ENCODE measurements around the gene DNAH3.

The DNAH3 gene

GRCh38 chr16:21036471-21036870 is 114.2 kb downstream of the DNAH3 start:
- no peaks in the 10 kb centered on the region for H3K9me3 ChIP-seq (ENCODE audit: control insufficient read depth, insufficient read depth, low read length)
- no peaks in the 10 kb centered on the region for H3K36me3 ChIP-seq (ENCODE audit: control insufficient read depth, insufficient read depth, low read length)
- no peaks in the 10 kb centered on the region for H3K27me3 ChIP-seq (ENCODE audit: control insufficient read depth, insufficient read depth, low read length)
- no peak overlapping the region for H3K9ac ChIP-seq (ENCODE audit: low read depth, low read length)
- no peak overlapping the region for H3K4me3 ChIP-seq (ENCODE audit: low read depth, low read length)
- no peak overlapping the region for H3K27ac ChIP-seq (ENCODE audit: low read depth, low read length)
- 0 out of 2 replicates have a peak, but pooled peaks cover 7% of the 10 kb centered on the region for H3K4me1 ChIP-seq (ENCODE audit: control insufficient read depth, insufficient read depth, low read length)

DNA sequence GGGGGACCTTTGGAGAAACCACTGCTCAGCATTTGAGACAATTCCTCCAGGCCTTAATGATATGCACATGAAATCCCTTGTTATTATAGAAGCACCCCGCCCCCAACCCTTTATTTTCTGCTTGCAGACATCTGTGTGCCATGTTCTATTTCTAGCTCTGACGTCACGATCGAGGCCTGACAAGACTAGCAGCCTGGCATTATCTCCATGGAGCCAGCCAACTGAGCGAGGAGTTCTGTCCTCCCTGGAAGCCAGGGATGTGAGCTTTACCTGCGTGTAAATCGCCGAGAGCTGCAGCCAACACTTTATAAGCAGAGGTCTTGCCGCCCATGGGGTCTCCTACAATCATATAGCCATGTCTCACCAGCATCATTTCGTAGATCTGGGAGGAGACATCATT is 116.9 kb downstream of the DNAH3 start:
- Histone ChIP-seq H3K27me3 (ENCODE audit: control insufficient read depth, insufficient read depth, low read length) (no peaks in the 10 kb centered on the region), H3K4me1 (ENCODE audit: control insufficient read depth, insufficient read depth, low read length) (0 out of 2 replicates have a peak, but pooled peaks cover 7% of the 10 kb centered on the region), H3K27ac (ENCODE audit: low read depth, low read length) (no peak overlapping the region), H3K36me3 (ENCODE audit: control insufficient read depth, insufficient read depth, low read length) (no peaks in the 10 kb centered on the region), H3K9me3 (ENCODE audit: control insufficient read depth, insufficient read depth, low read length) (no peaks in the 10 kb centered on the region), H3K4me3 (ENCODE audit: low read depth, low read length) (no peak overlapping the region), H3K9ac (ENCODE audit: low read depth, low read length) (no peak overlapping the region)

DNA sequence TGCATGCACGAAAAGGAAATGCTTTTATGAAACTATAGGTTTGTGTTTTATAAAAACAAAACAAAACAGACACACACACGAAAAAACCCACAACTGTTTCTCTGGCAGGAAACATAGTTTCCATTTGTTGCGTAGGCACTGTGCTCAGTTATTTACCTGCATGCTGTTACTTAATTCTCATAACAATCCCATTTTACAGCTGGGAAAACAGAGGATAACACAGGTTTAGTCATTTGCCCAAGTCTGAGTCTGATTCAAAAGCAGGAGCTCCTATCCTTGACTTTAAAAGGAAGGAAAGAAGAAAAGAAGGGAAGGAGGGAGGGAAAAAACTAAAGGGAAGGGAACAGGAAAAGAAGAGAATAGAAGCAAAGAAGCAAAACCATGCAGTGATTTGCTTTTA is 117.4 kb downstream of the DNAH3 start:
- no peak overlapping the region for H3K4me3 ChIP-seq (ENCODE audit: low read depth, low read length)
- no peak overlapping the region for H3K27ac ChIP-seq (ENCODE audit: low read depth, low read length)

DNA sequence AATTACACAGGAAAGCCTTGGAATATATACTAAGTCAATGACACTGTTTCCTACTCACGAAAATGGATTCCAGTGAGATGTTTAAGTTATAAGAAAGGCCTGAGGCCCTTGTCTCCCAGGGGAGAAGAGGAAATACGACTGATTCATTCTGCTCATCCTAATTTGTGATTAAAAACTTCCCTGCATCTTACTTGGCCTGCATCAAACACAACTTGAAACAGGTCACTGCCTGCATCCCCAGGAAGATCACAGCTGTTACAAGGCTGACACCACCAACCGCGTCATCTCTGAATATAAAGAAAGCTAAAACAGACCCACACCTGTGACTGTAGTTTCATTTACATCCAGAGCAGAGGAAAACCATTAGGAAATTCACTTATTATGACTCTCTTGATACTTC is 121.9 kb downstream of the DNAH3 start:
- H3K4me1 ChIP-seq (ENCODE audit: control insufficient read depth, insufficient read depth, low read length): 0 out of 2 replicates have a peak, but pooled peaks cover 5% of the 10 kb centered on the region
- H3K36me3 ChIP-seq (ENCODE audit: control insufficient read depth, insufficient read depth, low read length): no peaks in the 10 kb centered on the region
- no peak overlapping the region for H3K4me3 ChIP-seq (ENCODE audit: low read depth, low read length)
- no peak overlapping the region for H3K9ac ChIP-seq (ENCODE audit: low read depth, low read length)
- H3K9me3 ChIP-seq (ENCODE audit: control insufficient read depth, insufficient read depth, low read length): no peaks in the 10 kb centered on the region
- no peak overlapping the region for H3K27ac ChIP-seq (ENCODE audit: low read depth, low read length)
- H3K27me3 ChIP-seq (ENCODE audit: control insufficient read depth, insufficient read depth, low read length): no peaks in the 10 kb centered on the region

More for the DNA sequence above, 117.4 kb downstream of the DNAH3 start:
- H3K4me1 ChIP-seq (ENCODE audit: control insufficient read depth, insufficient read depth, low read length): 0 out of 2 replicates have a peak, but pooled peaks cover 7% of the 10 kb centered on the region
- no peaks in the 10 kb centered on the region for H3K36me3 ChIP-seq (ENCODE audit: control insufficient read depth, insufficient read depth, low read length)
- no peaks in the 10 kb centered on the region for H3K27me3 ChIP-seq (ENCODE audit: control insufficient read depth, insufficient read depth, low read length)
- no peaks in the 10 kb centered on the region for H3K9me3 ChIP-seq (ENCODE audit: control insufficient read depth, insufficient read depth, low read length)
- no peak overlapping the region for H3K9ac ChIP-seq (ENCODE audit: low read depth, low read length)

DNA sequence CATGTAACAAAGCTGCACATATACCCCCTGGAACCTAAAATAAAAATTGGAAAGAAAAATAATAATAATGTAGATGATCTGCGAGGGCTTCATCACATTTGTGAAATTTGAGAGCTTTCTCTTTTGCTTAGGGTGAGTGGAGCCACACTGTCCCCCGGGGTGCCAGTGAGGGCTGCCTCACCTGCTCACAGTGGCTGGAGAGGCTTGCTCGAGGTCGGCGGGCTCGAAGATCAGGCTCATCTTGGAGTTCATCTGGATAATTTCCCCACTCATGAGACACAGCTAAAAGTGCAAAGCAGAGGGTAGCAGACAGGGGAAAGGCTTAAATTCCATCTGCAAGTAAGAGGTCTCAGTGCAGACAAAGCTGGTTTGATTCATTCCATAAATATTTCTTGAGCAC is 123.8 kb downstream of the DNAH3 start:
- Histone ChIP-seq H3K27me3 (ENCODE audit: control insufficient read depth, insufficient read depth, low read length) (no peaks in the 10 kb centered on the region), H3K36me3 (ENCODE audit: control insufficient read depth, insufficient read depth, low read length) (no peaks in the 10 kb centered on the region), H3K27ac (ENCODE audit: low read depth, low read length) (no peak overlapping the region), H3K9me3 (ENCODE audit: control insufficient read depth, insufficient read depth, low read length) (no peaks in the 10 kb centered on the region), H3K9ac (ENCODE audit: low read depth, low read length) (no peak overlapping the region), H3K4me1 (ENCODE audit: control insufficient read depth, insufficient read depth, low read length) (no peaks in the 10 kb centered on the region), H3K4me3 (ENCODE audit: low read depth, low read length) (no peak overlapping the region)

GRCh38 chr16:21023509-21024202 is 127.0 kb downstream of the DNAH3 start:
- Histone ChIP-seq H3K9ac (ENCODE audit: low read depth, low read length) (no peak overlapping the region), H3K4me1 (ENCODE audit: control insufficient read depth, insufficient read depth, low read length) (no peaks in the 10 kb centered on the region), H3K27me3 (ENCODE audit: control insufficient read depth, insufficient read depth, low read length) (no peaks in the 10 kb centered on the region), H3K27ac (ENCODE audit: low read depth, low read length) (no peak overlapping the region), H3K36me3 (ENCODE audit: control insufficient read depth, insufficient read depth, low read length) (no peaks in the 10 kb centered on the region), H3K4me3 (ENCODE audit: low read depth, low read length) (no peak overlapping the region), H3K9me3 (ENCODE audit: control insufficient read depth, insufficient read depth, low read length) (no peaks in the 10 kb centered on the region)

DNA sequence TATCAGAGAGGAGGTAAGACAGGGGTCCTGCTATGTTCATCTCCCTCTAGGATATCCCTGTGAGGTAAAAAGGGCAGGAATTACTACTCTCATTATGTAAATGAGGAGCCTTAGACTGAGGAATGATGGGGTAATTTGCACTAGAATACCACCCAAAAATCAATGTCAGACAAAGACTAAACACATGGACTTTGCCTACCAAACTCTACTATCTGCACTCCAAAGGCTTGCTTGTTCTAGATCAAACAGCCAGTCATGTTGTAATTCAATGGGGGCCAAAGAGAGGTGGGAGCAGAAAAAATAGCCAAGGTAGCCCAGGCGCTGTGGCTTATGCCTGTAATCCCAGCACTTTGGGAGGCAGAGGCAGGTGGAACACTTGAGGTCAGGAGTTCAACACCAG is 129.3 kb downstream of the DNAH3 start:
- no peaks in the 10 kb centered on the region for H3K9me3 ChIP-seq (ENCODE audit: control insufficient read depth, insufficient read depth, low read length)
- H3K27me3 ChIP-seq (ENCODE audit: control insufficient read depth, insufficient read depth, low read length): no peaks in the 10 kb centered on the region
- H3K4me1 ChIP-seq (ENCODE audit: control insufficient read depth, insufficient read depth, low read length): no peaks in the 10 kb centered on the region
- no peaks in the 10 kb centered on the region for H3K36me3 ChIP-seq (ENCODE audit: control insufficient read depth, insufficient read depth, low read length)
- no peak overlapping the region for H3K27ac ChIP-seq (ENCODE audit: low read depth, low read length)
- no peak overlapping the region for H3K9ac ChIP-seq (ENCODE audit: low read depth, low read length)
- no peak overlapping the region for H3K4me3 ChIP-seq (ENCODE audit: low read depth, low read length)

GRCh38 chr16:21009815-21010214 is 140.8 kb downstream of the DNAH3 start:
- H3K27me3 ChIP-seq (ENCODE audit: control insufficient read depth, insufficient read depth, low read length): no peaks in the 10 kb centered on the region
- H3K4me1 ChIP-seq (ENCODE audit: control insufficient read depth, insufficient read depth, low read length): no peaks in the 10 kb centered on the region
- no peak overlapping the region for H3K9ac ChIP-seq (ENCODE audit: low read depth, low read length)
- H3K9me3 ChIP-seq (ENCODE audit: control insufficient read depth, insufficient read depth, low read length): peaks cover 8% of the 10 kb centered on the region
- H3K4me3 ChIP-seq (ENCODE audit: low read depth, low read length): no peak overlapping the region
- H3K27ac ChIP-seq (ENCODE audit: low read depth, low read length): no peak overlapping the region
- no peaks in the 10 kb centered on the region for H3K36me3 ChIP-seq (ENCODE audit: control insufficient read depth, insufficient read depth, low read length)

- Histone ChIP-seq H3K9ac (ENCODE audit: low read depth, low read length) (no peak overlapping the region), H3K9me3 (ENCODE audit: control insufficient read depth, insufficient read depth, low read length) (no peaks in the 10 kb centered on the region), H3K4me1 (ENCODE audit: control insufficient read depth, insufficient read depth, low read length) (no peaks in the 10 kb centered on the region), H3K4me3 (ENCODE audit: low read depth, low read length) (no peak overlapping the region), H3K36me3 (ENCODE audit: control insufficient read depth, insufficient read depth, low read length) (no peaks in the 10 kb centered on the region), H3K27me3 (ENCODE audit: control insufficient read depth, insufficient read depth, low read length) (no peaks in the 10 kb centered on the region), H3K27ac (ENCODE audit: low read depth, low read length) (no peak overlapping the region)
Observed at GRCh38 chr16:21005008-21005407, 145.6 kb downstream of the DNAH3 start.

- Histone ChIP-seq H3K36me3 (ENCODE audit: control insufficient read depth, insufficient read depth, low read length) (no peaks in the 10 kb centered on the region), H3K4me1 (ENCODE audit: control insufficient read depth, insufficient read depth, low read length) (no peaks in the 10 kb centered on the region), H3K9ac (ENCODE audit: low read depth, low read length) (no peak overlapping the region), H3K4me3 (ENCODE audit: low read depth, low read length) (no peak overlapping the region), H3K27ac (ENCODE audit: low read depth, low read length) (no peak overlapping the region), H3K9me3 (ENCODE audit: control insufficient read depth, insufficient read depth, low read length) (no peaks in the 10 kb centered on the region), H3K27me3 (ENCODE audit: control insufficient read depth, insufficient read depth, low read length) (no peaks in the 10 kb centered on the region)
Observed at GRCh38 chr16:21001262-21001661, 149.4 kb downstream of the DNAH3 start.

DNA sequence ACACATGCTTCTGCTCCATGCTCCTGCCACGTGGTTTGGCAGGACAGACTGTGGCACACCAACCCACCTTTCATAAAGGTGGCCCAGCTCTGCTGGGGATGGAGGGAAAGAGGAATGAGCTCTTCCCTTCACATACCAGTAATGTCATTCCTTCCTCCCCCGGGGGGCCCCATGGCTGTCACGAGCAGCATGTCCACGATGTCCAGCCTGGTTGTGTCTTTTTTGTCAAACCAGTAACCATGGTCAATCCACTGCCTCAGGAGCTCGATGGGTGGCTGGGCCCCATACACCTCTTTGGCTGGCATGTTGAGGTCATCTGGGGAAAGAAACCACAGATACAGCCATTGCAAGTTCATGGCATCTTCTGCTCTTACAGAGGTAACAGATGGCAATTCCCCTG is 153.5 kb downstream of the DNAH3 start:
- H3K36me3 ChIP-seq (ENCODE audit: control insufficient read depth, insufficient read depth, low read length): no peaks in the 10 kb centered on the region
- no peaks in the 10 kb centered on the region for H3K27me3 ChIP-seq (ENCODE audit: control insufficient read depth, insufficient read depth, low read length)
- no peak overlapping the region for H3K27ac ChIP-seq (ENCODE audit: low read depth, low read length)
- no peaks in the 10 kb centered on the region for H3K9me3 ChIP-seq (ENCODE audit: control insufficient read depth, insufficient read depth, low read length)
- no peak overlapping the region for H3K4me3 ChIP-seq (ENCODE audit: low read depth, low read length)
- H3K9ac ChIP-seq (ENCODE audit: low read depth, low read length): no peak overlapping the region
- H3K4me1 ChIP-seq (ENCODE audit: control insufficient read depth, insufficient read depth, low read length): no peaks in the 10 kb centered on the region
